Activated CD8-positive, alpha-beta memory T cell treated with anti-CD3 and anti-CD28 coated beads, Interleukin-2, amount 50 U/mL, for 24 hours (primary cell): ENCODE measurements around the gene GULP1.

Experiments used
- DNase-seq: peaks from one replicate; pipeline ENCODE4 v3.0.0-alpha.2; 2020; ENCODE audit errors: extremely low read depth

GULP1 gene

DNA sequence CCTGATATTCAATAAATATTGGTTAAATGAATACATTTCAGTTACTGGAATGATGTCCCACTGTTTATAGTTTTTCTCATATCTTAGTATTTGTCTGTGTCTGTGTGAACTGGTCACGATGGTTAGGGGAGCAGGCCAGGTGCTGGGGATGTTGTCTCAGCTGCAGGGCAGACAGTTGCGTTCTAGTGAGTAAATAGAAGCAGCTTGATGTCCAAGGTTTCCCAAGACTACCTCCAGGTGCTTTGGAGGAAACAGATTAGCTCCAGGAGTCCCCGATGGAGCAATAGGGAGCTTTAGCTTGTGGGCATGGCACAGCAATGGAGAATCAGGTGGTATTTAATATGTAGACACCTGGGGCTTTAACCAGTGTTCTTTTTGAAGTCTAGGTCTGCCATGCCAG lies 75.5 kb downstream of the GULP1 start:
- no peak for DNase-seq

GRCh38 chr2:188369365-188369764 lies 77.7 kb downstream of the GULP1 start:
- no peak for DNase-seq

DNA sequence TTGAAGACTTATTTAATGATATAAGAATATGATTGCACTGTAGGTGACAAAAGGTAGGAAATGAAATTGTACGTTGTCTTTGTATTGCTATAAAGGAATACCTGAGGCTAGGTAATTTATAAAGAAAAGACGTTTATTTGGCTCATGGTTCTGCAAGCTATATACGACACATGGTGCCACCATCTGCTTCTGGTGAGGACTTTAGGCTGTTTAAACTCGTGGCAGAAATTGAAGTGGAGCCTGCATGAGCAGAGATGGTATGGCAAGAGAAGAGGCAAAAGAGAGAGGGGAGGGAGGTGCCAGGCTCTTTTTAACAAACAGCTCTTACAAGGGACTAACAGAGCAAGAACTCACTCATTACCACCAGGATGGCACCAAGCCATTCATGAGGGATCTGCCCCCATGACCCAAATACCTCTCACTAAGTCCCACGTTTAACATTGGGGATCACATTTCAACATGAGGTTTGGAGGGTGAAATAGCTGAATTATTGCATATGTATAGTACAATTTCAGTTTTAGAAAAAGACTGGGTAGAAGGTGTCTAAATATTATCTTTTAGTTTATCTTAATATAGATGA lies 86.8 kb downstream of the GULP1 start:
- no peak for DNase-seq

DNA sequence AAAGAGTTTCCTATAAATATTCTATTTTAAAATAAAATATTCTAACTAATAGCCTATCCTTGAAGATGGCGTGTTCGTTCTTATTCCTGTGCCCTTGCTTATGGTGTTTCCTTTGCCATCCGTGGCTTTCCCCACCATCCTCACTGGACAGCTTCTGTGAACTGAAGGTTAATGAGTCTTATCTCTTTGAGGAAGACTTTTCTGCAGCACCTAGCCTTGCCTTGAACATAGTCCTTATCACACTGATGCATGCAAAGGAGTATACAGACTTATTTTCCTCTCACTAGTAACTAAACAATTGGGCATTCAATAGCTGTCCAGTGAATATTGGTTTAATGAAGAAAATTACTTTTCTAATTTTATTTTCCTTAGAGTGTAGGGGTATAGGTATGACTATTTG lies 88.1 kb downstream of the GULP1 start:
- DNase-seq: no peak

GRCh38 chr2:188380280-188380679 lies 88.6 kb downstream of the GULP1 start:
- no peak for DNase-seq

- no peak for DNase-seq
Observed at GRCh38 chr2:188381614-188382013, 89.9 kb downstream of the GULP1 start.

GRCh38 chr2:188382107-188382506 lies 90.4 kb downstream of the GULP1 start:
- no peak for DNase-seq

- DNase-seq: no peak
Observed at GRCh38 chr2:188383158-188383557, 91.5 kb downstream of the GULP1 start.

- no peak for DNase-seq
Observed at GRCh38 chr2:188385857-188386256, 94.2 kb downstream of the GULP1 start.

DNA sequence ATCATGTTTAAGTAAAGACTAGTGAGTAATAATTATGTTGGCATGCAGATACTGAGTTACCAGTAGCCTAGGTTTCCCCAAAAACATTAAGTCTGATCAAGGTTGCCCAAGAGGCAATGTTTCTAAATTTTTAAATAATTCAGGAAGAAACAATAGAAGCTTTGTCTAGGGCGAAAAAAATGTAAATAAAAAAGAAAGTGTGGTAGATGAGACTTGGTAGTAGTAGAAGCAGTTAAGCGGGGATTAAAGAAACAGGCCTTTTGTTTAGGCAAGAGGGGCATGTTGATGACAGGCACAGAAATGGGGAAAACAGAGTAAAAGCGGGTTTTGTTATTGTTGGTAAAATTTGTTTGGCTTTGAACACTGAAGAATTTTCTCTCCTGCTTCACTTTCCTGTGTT lies 97.2 kb downstream of the GULP1 start:
- DNase-seq: no peak

- DNase-seq: no peak
Observed at GRCh38 chr2:188391354-188391753, 99.7 kb downstream of the GULP1 start.

DNA sequence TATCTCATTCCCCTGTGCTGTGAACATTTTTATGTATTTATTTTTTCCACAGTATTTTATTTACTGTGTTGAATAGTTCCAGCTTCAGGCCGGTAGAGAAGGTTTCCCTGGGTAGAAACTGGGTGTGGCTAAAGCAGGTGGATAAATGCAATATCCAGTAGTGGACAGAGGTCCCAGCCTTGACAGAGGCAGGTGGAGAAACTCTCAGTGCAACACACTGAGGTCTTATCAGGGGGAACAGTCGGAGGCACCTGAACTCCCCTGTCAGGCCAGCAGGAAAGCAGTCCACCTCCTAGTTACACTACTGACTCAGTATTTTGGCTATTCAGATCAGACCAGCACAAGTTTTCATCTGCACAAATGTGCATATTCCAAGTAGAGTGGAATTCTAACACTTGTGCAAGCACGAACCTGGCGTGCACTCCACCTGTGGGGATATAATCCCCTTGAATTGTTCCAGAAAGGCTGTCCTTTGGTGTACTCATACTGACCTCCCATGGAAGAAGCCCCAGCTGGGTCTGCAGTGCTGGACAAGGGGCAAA lies 103.3 kb downstream of the GULP1 start:
- no peak for DNase-seq

DNA sequence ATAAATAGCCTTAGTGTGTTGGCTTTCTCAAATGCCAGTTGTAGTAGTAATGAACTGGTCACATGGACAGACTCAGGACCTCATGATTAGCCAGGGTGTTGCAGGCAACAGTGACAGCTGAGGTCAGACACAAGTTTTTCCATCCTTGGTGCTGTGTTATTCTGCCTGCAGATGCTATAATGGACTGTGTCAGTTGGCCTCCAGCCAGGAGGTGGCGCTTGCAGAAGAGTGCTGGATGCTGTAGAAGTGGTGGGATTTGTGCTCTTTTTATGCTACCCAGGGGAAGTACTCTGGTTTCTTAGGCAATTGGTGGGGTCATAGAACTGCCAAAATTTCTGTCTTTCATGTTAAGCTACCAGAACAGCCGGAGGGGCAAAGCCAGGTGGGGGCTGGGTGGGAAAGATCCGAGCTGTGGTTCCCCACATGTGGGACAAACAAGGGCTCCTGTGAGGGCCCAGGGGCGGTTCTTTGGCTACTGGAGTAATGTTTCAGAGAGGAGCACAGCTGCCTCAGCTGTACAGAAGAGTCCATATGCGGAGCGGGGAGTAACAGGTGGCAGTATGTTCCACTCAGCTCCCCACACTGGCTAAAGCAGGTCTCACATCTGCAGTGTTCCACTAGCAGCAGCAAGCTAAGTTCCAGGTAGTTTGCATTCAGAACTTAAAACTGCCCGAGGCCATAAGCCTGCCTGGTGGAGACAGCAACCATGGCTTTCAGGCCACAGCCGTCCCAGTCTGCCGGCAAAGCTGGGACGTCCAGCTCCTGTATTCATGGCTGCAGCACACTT lies 104.4 kb downstream of the GULP1 start:
- no peak for DNase-seq

- no peak for DNase-seq
Observed at GRCh38 chr2:188399159-188399558, 107.5 kb downstream of the GULP1 start.

DNA sequence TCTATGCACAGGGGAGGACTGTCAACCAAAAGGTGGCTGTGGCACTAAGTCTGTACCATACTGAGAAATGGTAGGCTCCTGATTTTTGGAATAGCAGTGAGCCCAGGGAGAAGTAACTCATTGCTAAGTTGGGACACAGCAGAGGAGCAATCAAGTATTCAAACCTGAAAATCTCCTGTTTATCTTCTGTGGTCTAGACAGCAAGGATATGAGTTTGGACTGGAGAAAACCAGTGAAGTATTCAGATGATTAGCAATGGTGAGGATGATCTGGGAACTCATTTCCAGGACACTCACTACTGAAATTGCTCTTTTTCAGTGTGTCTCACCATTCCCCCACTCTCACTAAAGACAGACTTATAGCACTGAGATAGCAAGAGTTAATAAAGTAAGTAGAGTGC lies 112.0 kb downstream of the GULP1 start:
- DNase-seq: no peak

GRCh38 chr2:188404341-188405004 lies 112.8 kb downstream of the GULP1 start:
- no peak for DNase-seq

GRCh38 chr2:188406414-188406813 lies 114.7 kb downstream of the GULP1 start:
- no peak for DNase-seq

DNA sequence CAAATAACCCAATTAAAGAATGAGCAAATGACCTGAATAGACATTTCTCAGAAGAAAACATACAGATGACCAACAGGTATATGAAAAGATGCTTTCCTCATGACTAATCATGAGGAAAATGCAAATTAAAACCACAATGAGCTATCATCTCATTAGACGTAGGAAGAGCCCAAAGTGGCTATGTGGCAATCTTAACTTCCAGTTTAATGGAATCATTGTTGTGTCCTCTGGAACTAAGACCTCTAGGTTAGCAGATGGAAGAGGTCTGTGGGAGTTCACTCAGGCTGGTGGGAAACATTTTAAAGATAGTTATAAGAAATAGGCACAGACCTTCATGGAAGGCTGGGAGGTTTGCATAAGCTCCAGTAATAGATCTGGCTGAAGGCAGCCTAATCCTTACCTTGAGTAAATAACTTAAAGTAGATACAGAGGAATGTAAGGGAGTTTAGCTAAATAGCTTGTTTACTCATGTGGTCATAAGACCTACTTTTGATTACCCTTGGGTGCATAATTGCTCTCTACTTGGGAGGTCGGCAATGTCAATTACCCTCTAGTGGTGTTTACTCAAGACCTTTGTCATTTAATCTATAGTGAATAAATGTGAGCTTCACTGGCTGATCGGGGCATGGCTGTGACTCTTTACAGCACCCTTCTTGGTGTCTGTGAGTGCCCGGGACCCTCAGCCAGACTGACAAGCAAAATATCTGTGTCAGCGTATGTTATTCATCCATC lies 119.0 kb downstream of the GULP1 start:
- DNase-seq: no peak

DNA sequence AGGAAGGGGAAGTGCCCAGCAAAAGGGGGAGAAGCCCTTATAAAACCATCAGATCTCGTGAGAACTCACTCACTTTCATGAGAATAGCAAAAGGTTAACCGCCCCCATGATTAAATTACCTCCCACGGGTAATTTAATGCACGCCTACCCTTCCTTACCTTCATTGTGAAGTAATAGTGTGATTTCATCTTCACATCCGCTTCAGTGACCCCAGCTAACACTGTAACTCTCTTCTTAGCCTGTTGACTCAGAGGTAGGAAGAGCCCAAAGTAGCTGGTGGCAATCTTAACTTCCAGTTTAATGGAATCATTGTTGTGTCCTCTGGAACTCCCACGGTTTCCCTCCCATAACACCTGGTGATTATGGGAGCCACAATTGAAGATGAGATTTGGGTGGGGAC lies 120.5 kb downstream of the GULP1 start:
- no peak for DNase-seq

- no peak for DNase-seq
Observed at GRCh38 chr2:188414411-188414810, 122.7 kb downstream of the GULP1 start.

DNA sequence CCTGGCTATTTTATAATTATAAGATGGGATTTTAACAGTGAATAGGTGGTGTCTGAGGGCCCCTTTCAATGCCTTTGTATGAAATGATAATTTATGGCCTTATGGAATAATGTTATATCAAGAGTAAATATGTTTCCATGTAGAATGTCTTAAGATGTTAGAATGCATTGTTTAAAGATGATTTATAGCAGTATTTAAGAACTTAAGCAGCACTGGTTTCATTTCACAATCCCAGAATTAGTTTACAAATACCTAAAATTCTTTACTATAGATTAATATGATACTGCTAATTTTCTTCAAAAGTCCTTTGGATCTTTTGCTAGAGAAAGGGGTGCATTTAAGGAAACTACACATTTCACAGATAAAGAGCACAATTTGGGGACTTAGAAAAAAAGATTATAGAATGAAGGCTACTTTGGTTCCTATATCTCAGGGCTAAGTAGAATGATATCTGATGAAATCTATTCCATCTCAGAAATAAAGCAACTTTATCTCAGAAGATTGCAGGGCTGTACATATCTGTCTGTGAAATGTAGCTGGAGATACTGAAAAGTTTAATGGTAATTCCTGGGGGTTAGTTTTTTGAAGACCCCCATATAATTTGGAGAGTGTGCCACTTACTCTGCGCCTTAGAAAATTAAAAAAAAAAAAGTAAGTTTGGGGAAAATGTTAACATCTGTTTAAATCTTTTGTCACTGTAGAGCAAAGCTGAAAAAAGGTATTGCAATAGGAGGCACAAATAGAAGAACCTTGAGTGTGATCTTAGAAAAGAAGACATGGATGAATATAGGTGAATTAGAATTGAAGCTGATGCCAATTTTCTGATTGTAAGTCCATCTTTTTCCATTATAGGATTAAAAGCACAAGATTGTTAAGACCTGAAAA lies 123.4 kb downstream of the GULP1 start:
- DNase-seq: no peak
